AG10803 (cell line): Measurements from ENCODE around the gene GABRP.

Experiments
- DNase-seq: peaks from one replicate; pipeline ENCODE4 v3.0.0; 2010; ENCODE audit warnings: low read depth
- H3K4me3 ChIP-seq: 2 replicates; pipeline ENCODE4 v1.5.1; 2011; ENCODE audit warnings: mild to moderate bottlenecking, low read length, control low read depth
- TF ChIP-seq, protein P1 (sequence below): conservative IDR thresholded peaks from 2 replicates; pipeline ENCODE4 v1.5.1; 2011; ENCODE audit warnings: mild to moderate bottlenecking, low read length, control low read depth, inconsistent platforms

GABRP gene

GRCh38 chr5:170846846-170847245, 63.3 kb downstream of the GABRP start:
- H3K4me3 ChIP-seq = no peak overlapping the region
- TF ChIP-seq, protein P1, sequence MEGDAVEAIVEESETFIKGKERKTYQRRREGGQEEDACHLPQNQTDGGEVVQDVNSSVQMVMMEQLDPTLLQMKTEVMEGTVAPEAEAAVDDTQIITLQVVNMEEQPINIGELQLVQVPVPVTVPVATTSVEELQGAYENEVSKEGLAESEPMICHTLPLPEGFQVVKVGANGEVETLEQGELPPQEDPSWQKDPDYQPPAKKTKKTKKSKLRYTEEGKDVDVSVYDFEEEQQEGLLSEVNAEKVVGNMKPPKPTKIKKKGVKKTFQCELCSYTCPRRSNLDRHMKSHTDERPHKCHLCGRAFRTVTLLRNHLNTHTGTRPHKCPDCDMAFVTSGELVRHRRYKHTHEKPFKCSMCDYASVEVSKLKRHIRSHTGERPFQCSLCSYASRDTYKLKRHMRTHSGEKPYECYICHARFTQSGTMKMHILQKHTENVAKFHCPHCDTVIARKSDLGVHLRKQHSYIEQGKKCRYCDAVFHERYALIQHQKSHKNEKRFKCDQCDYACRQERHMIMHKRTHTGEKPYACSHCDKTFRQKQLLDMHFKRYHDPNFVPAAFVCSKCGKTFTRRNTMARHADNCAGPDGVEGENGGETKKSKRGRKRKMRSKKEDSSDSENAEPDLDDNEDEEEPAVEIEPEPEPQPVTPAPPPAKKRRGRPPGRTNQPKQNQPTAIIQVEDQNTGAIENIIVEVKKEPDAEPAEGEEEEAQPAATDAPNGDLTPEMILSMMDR = no peak
- DNase-seq = no peak

DNA sequence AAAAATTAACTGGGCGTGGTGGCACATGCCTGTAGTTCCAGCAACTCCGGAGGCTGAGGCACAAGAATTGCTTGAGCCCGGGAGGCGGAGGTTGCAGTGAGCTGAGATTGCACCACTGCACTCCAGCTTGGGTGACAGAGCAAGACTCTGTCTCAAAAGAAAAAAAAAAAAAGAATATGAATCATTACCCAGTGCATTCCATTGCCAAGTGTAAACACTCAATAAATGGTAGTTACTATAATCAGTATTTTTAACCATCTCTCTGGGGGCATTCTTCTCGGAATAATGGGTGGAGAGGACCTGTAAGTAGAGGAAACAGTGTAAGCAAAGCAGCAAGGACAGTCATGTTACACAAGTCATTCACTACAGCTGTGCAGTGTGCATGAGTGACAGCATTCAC, 64.5 kb downstream of the GABRP start:
- TF ChIP-seq, protein P1 = no peak
- peak; percentile 18 for DNase-seq
- no peak overlapping the region for H3K4me3 ChIP-seq

GRCh38 chr5:170849374-170849773, 65.8 kb downstream of the GABRP start:
- DNase-seq = no peak
- H3K4me3 ChIP-seq = no peak overlapping the region
- TF ChIP-seq, protein P1 = no peak

- no peak overlapping the region for H3K4me3 ChIP-seq
- TF ChIP-seq, protein P1 = no peak
- peak; percentile 5 for DNase-seq
Measured at GRCh38 chr5:170854566-170854965, 71.0 kb downstream of the GABRP start.

- no peak for DNase-seq
- TF ChIP-seq, protein P1 = no peak; the same call in 1 of the 2 replicates
- H3K4me3 ChIP-seq = no peak overlapping the region
Measured at GRCh38 chr5:170857066-170857465, 73.5 kb downstream of the GABRP start.

- TF ChIP-seq, protein P1 = no peak
- H3K4me3 ChIP-seq = no peak overlapping the region
- no peak for DNase-seq
Measured at GRCh38 chr5:170860415-170860814, 76.9 kb downstream of the GABRP start.

- TF ChIP-seq, protein P1 = no peak
- H3K4me3 ChIP-seq = peak overlapping the region; percentile 29; the same call in 1 of the 2 replicates
- no peak for DNase-seq
Measured at GRCh38 chr5:170860818-170861666, 77.5 kb downstream of the GABRP start.
